Measurements from ENCODE around the gene NSF.

- TF ChIP-seq CTCF (IDR thresholded peaks at IDR 0.05; ENCODE audit: low read depth, low read length), result no peak
- TF ChIP-seq EZH2phosphoT487 (IDR thresholded peaks at IDR 0.05; ENCODE audit: low read depth), result no peak
These were observed 180.0 kb downstream of the NSF start for GRCh38 chr17:46770439-46770817.

All from OCI-LY3 (cell line).